Measurements from ENCODE around the gene LRRC10B.
A peak's percentile ranks its signal among the peaks of the same experiment; 100 is the strongest.

LRRC10B gene

GRCh38 chr11:61549662-61550568 lies 41.4 kb downstream of the LRRC10B start:
- no peak for DNase-seq

DNA sequence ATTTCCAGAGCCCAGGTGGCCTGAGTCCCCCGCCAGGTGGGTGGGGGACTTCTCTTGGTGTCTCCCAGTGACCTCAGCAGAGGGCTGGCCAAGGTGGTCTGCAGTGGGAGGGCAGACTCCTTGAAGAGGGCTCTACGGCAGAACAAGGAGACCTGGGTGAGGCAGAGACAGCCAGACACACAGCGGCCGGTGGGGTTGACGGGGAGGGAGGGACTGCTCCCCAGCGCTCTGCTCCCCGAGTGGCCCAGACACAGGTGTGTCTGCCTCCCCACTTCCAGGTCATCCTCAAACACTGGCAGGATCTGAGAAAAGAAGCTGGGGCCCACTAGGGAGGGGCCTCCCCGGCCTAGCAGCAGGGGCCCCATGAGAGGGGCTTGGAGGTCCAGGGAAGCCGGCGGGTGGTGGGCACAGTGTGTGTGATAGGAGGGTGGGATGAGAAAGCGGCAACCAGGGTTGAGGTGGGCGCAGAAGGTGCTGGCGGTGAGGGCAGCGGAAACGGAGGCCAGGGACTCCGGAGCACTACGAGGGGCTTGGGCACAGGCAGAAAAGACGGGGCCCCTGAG lies 42.2 kb downstream of the LRRC10B start:
- no peak for DNase-seq

- no peak for DNase-seq
These were observed 43.1 kb downstream of the LRRC10B start for GRCh38 chr11:61551634-61552033.

DNA sequence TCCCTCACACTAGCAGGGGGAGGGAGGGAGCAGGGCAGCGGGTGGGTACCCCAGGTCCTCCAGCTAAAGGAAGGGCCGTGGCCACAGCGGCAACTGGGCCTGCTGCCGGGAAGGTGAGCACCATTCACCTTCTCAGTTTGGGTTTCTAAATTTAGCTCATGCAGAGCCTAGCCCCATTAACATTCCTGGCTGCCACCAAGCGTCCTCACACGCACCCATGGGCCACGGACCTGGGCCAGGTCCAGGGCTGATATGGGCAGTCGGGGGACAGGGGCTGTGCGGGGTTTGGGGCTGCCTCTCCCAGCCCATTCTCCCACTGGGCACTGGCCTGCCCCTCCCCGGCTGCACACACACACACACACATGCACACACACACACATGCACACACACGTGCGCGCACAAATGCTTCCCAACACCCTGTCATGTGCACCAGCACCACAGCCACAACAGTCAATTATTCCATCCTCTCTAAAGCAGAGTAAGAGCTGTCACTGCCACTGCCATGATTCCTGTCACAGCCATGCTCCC lies 43.6 kb downstream of the LRRC10B start:
- DNase-seq = no peak

GRCh38 chr11:61553373-61554171 lies 45.0 kb downstream of the LRRC10B start:
- no peak for DNase-seq

GRCh38 chr11:61554172-61554988 lies 45.8 kb downstream of the LRRC10B start:
- DNase-seq = no peak

DNA sequence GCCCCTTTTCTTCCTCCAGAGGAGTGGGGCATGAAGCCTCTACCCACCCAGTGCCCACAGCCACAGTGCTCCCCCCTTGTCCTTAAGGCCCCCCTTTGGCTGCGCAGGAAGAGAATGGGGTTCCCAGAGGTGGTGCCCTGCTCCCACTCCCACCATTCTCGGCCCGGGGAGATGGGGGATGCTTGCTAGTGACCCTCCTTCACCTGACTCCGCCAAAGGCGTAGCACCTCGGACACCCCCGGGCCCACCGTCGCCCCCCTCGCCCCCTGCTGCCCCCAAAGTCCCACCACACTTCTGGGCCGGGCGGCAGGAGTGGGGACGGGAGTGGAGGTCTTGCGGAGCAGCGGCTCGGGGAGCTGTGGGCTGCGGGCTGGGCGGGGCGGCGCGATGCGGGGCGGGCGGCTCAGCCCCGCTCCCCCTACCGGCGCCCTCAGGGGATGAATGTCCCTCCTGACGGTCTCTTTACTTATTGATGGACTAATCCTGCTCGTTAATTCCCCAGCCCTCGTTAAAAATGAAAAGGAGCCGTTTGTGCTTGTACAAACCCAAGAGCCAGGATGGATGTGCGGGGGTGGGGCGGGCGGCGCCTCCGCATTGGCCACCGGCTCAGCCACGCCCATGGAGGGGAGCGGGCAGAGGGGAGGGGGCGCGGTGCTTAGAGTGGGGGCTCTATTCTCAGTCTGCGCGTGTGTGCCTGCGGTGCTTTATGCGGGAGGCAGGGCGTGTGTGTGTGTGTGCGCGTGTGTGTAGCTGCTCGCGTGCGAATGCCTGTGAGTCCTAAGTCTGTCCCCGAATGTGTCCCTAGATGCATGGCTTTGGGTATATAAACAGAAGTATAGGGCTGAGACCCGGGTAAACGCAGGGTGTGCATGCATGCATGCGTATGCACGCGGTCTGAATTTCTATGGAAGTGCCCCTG lies 46.8 kb downstream of the LRRC10B start:
- peak; percentile 47 for DNase-seq

- no peak for DNase-seq
These were observed 47.4 kb downstream of the LRRC10B start for GRCh38 chr11:61555978-61556377.

GRCh38 chr11:61556621-61557020 lies 48.1 kb downstream of the LRRC10B start:
- DNase-seq = no peak
